IMR-90 (cell line): ENCODE measurements around the gene ACOXL. TPM values are rescaled to one million over a fixed set of nuclear protein-coding genes. Genes with fewer than 3 reads are reported as not detected.

Source experiments
- ATAC-seq: fragments of 200-7000 bp; cut with Tn5 transposase; 2 replicates; pipeline ENCODE4 v1.9.1; 2020; ENCODE audit warnings: low read depth, mild to moderate bottlenecking, moderate library complexity
- BruUV-seq: library from RNA; stranded (reverse); fragments of 400-500 nt; replicated peaks from 2 replicates; lab custom pipeline; 2021; lab: Mats Ljungman, UMichigan
- CTCF ChIA-PET: fragments of 300-600 bp; formaldehyde crosslinking; extraction: SDS; loops from one replicate; lab custom pipeline; 2021; ENCODE audit warnings: antibody characterized with exemption; lab: Yijun Ruan, JAX
- POLR2A ChIA-PET: fragments of 300-600 bp; sonication (Branson Sonifier 250); formaldehyde crosslinking; loops from one replicate; lab custom pipeline; 2022; ENCODE audit warnings: antibody characterized with exemption; ENCODE audit not compliant: unreplicated experiment; lab: Charles Lee
- DNase-seq: peaks from one replicate; pipeline ENCODE4 v3.0.0; 2013
- H2AFZ ChIP-seq: replicated peaks from 2 replicates; pipeline ENCODE3; 2013; ENCODE audit warnings: low read length, mild to moderate bottlenecking; ENCODE audit not compliant: poor library complexity
- H2AK5ac ChIP-seq: 2 replicates; pipeline ENCODE4 v1.6.1; 2013; ENCODE audit warnings: low read depth, low read length, inconsistent platforms
- H2AK9ac ChIP-seq: replicated peaks from 2 replicates; pipeline ENCODE3; 2013; ENCODE audit warnings: mild to moderate bottlenecking, low read depth, low read length, moderate library complexity; ENCODE audit not compliant: poor library complexity
- H2BK120ac ChIP-seq: 2 replicates; pipeline ENCODE4 v1.6.1; 2013; ENCODE audit warnings: low read depth, low read length, inconsistent platforms
- H2BK15ac ChIP-seq: 3 replicates; pipeline ENCODE4 v1.6.1; 2013; ENCODE audit warnings: low read depth, low read length, inconsistent platforms
- H2BK20ac ChIP-seq: 2 replicates; pipeline ENCODE4 v1.6.1; 2013; ENCODE audit warnings: low read depth, mild to moderate bottlenecking, inconsistent platforms, low read length, moderate library complexity
- H2BK5ac ChIP-seq: 2 replicates; pipeline ENCODE4 v1.6.1; 2013; ENCODE audit warnings: mild to moderate bottlenecking, low read depth, low read length, inconsistent platforms; ENCODE audit not compliant: poor library complexity, severe bottlenecking
- H3K14ac ChIP-seq: replicated peaks from 2 replicates; pipeline ENCODE4 v1.6.1; 2013; ENCODE audit warnings: low read depth, low read length, inconsistent platforms
- H3K18ac ChIP-seq: 2 replicates; pipeline ENCODE4 v1.6.1; 2013; ENCODE audit warnings: low read depth, low read length, control low read depth
- H3K23ac ChIP-seq: 2 replicates; pipeline ENCODE4 v1.6.1; 2013; ENCODE audit warnings: low read depth, low read length, inconsistent platforms
- H3K27ac ChIP-seq: 2 replicates; pipeline ENCODE4 v1.5.1; 2013; ENCODE audit warnings: mild to moderate bottlenecking, control low read depth, low read length; ENCODE audit not compliant: insufficient read depth
- H3K27me3 ChIP-seq: 2 replicates; pipeline ENCODE4 v1.6.1; 2013; ENCODE audit warnings: low read length; ENCODE audit not compliant: control insufficient read depth, insufficient read depth
- H3K36me3 ChIP-seq: 2 replicates; pipeline ENCODE4 v1.6.1; 2013; ENCODE audit warnings: low read length, mixed read lengths; ENCODE audit not compliant: control insufficient read depth, insufficient read depth
- H3K4ac ChIP-seq: 2 replicates; pipeline ENCODE4 v1.6.1; 2013; ENCODE audit warnings: low read depth, low read length, inconsistent platforms
- H3K4me1 ChIP-seq: 2 replicates; pipeline ENCODE4 v1.6.1; 2013; ENCODE audit warnings: low read length, mixed read lengths; ENCODE audit not compliant: control insufficient read depth, insufficient read depth
- H3K4me2 ChIP-seq: 2 replicates; pipeline ENCODE4 v1.6.1; 2013; ENCODE audit warnings: low read depth, mild to moderate bottlenecking, control low read depth, low read length, moderate library complexity
- H3K4me3 ChIP-seq: 2 replicates; pipeline ENCODE4 v1.5.1; 2013; ENCODE audit warnings: low read depth, mild to moderate bottlenecking, control low read depth, low read length, moderate library complexity; ENCODE audit not compliant: insufficient read depth
- H3K56ac ChIP-seq: 2 replicates; pipeline ENCODE4 v1.6.1; 2013; ENCODE audit warnings: low read length, inconsistent platforms; ENCODE audit not compliant: insufficient read depth; ENCODE audit errors: extremely low read depth
- H3K79me1 ChIP-seq, 2 experiments: 2 replicates each; pipeline ENCODE4 v1.6.1; 2013; ENCODE audit warnings: low read length in 2 of 2, inconsistent platforms in 1 of 2, low read depth in 1 of 2
- H3K9ac ChIP-seq: 2 replicates; pipeline ENCODE4 v1.6.1; 2013; ENCODE audit warnings: low read depth, low read length, control low read depth
- H3K9me1 ChIP-seq: 2 replicates; pipeline ENCODE4 v1.6.1; 2013; ENCODE audit warnings: low read length, inconsistent platforms; ENCODE audit not compliant: insufficient read depth
- H3K9me3 ChIP-seq: 2 replicates; pipeline ENCODE4 v1.6.1; 2013; ENCODE audit warnings: low read length; ENCODE audit not compliant: control insufficient read depth, insufficient read depth
- H4K20me1 ChIP-seq: 2 replicates; pipeline ENCODE4 v1.6.1; 2013; ENCODE audit warnings: low read length, inconsistent platforms; ENCODE audit not compliant: insufficient read depth
- H4K5ac ChIP-seq: 2 replicates; pipeline ENCODE4 v1.6.1; 2013; ENCODE audit warnings: mild to moderate bottlenecking, low read depth, low read length, control low read depth
- H4K8ac ChIP-seq, 2 experiments: 2 replicates each; pipeline ENCODE4 v1.6.1; 2013; ENCODE audit warnings: low read depth in 2 of 2, low read length in 2 of 2, control low read depth in 1 of 2, inconsistent platforms in 1 of 2
- H4K91ac ChIP-seq: 2 replicates; pipeline ENCODE4 v1.6.1; 2013; ENCODE audit warnings: low read depth, low read length, inconsistent platforms; ENCODE audit not compliant: insufficient read depth
- BHLHE40 ChIP-seq: fragments of 150-350 bp; IDR thresholded peaks from 2 replicates; pipeline ENCODE4 v1.6.1; 2016; ENCODE audit warnings: mild to moderate bottlenecking, low read depth, low read length
- CEBPB ChIP-seq: IDR thresholded peaks from 2 replicates; pipeline ENCODE4 v1.6.1; 2012; ENCODE audit warnings: low read depth, low read length, improper control_type of control experiment
- CHD1 ChIP-seq: IDR thresholded peaks from 2 replicates; pipeline ENCODE4 v1.6.1; 2012; ENCODE audit warnings: low read depth, low read length, improper control_type of control experiment
- CTCF ChIP-seq: conservative IDR thresholded peaks from 2 replicates; pipeline ENCODE4 v1.5.1; 2012; ENCODE audit warnings: mild to moderate bottlenecking, low read depth, low read length, improper control_type of control experiment
- ELK1 ChIP-seq: fragments of 150-350 bp; IDR thresholded peaks from 2 replicates; pipeline ENCODE4 v1.6.1; 2016; ENCODE audit warnings: low read depth, mild to moderate bottlenecking, low read length, moderate library complexity, borderline replicate concordance
- FOS ChIP-seq: fragments of 150-350 bp; IDR thresholded peaks from 2 replicates; pipeline ENCODE4 v1.6.1; 2016; ENCODE audit warnings: low read depth, low read length
- MAFK ChIP-seq: IDR thresholded peaks from 2 replicates; pipeline ENCODE4 v1.6.1; 2012; ENCODE audit warnings: low read depth, low read length, improper control_type of control experiment
- MXI1 ChIP-seq: IDR thresholded peaks from 2 replicates; pipeline ENCODE4 v1.6.1; 2012; ENCODE audit warnings: low read depth, mild to moderate bottlenecking, low read length, moderate library complexity, borderline replicate concordance
- NFE2L2 ChIP-seq: fragments of 150-350 bp; IDR thresholded peaks from 2 replicates; pipeline ENCODE4 v1.6.1; 2016; ENCODE audit warnings: low read depth, mild to moderate bottlenecking, low read length
- POLR2A ChIP-seq: IDR thresholded peaks from 2 replicates; pipeline ENCODE4 v1.6.1; 2012; ENCODE audit warnings: mild to moderate bottlenecking, low read depth, low read length
- RAD21 ChIP-seq: IDR thresholded peaks from 2 replicates; pipeline ENCODE4 v1.6.1; 2012; ENCODE audit warnings: low read length, improper control_type of control experiment
- RCOR1 ChIP-seq: IDR thresholded peaks from 2 replicates; pipeline ENCODE4 v1.6.1; 2012; ENCODE audit warnings: mild to moderate bottlenecking, low read length, improper control_type of control experiment; ENCODE audit not compliant: insufficient replicate concordance
- RFX5 ChIP-seq: IDR thresholded peaks from 2 replicates; pipeline ENCODE4 v1.8.0; 2012; ENCODE audit warnings: low read depth, mild to moderate bottlenecking, low read length, moderate library complexity
- SMC3 ChIP-seq: fragments of 150-350 bp; IDR thresholded peaks from 2 replicates; pipeline ENCODE4 v1.6.1; 2016; ENCODE audit warnings: low read depth, mild to moderate bottlenecking, antibody characterized with exemption, low read length, moderate library complexity
- USF2 ChIP-seq: fragments of 150-350 bp; IDR thresholded peaks from 2 replicates; pipeline ENCODE4 v1.6.1; 2017; ENCODE audit warnings: mild to moderate bottlenecking, antibody characterized with exemption, low read length, low read depth
- WGBS, 2 experiments: methylation state at CpG; one replicate each; pipeline versions ENCODE4 v1.1.5 to v1.1.7; 2013; ENCODE audit warnings: missing lambda C conversion rate in 2 of 2; ENCODE audit not compliant: insufficient read length in 1 of 2; ENCODE audit errors: extremely low coverage in 2 of 2; 5-methylcytosine and 5-hydroxymethylcytosine counted together
- dilution Hi-C: fragments of 300-500 bp; cut with HindIII; formaldehyde crosslinking; loops from one replicate; pipeline ENCODE4 v1.14.3; 2018; ENCODE audit warnings: low sequenced_read_pairs; ENCODE audit not compliant: unreplicated experiment
- in situ Hi-C: fragments of 300-500 bp; cut with MboI; formaldehyde crosslinking; loops from 3 replicates; pipeline ENCODE4 v1.14.3; 2019; ENCODE audit warnings: low sequenced_read_pairs, inconsistent platforms, mixed read lengths
- intact Hi-C: fragments of 100-400 bp; cut with micrococcal nuclease; formaldehyde crosslinking; loops from 2 replicates; pipeline ENCODE4 v1.10.0; 2022
- polyA plus RNA-seq, 3 experiments: library from polyadenylated mRNA; depleted of rRNA; stranded (reverse); fragments of >200 nt; gene quantifications; 2 replicates each; pipeline ENCODE4 v1.2.3, GENCODE V29; 2012; ENCODE audit warnings: low replicate concordance in 1 of 3
- total RNA-seq: library from RNA; depleted of rRNA; stranded (reverse); fragments of >200 nt; gene quantifications from 2 replicates; pipeline ENCODE4 v1.2.3, GENCODE V29; 2012

ACOXL gene
- total and polyA plus RNA-seq, 2 of the 4 experiments (the other 2 are of a cell fraction): not detected

- no peak overlapping the region for H2AK9ac ChIP-seq
- no peak overlapping the region for H2AFZ ChIP-seq
- H4K91ac ChIP-seq: no peak overlapping the region
- H3K4ac ChIP-seq: no peak overlapping the region
- no peaks in the 10 kb centered on the region for H3K9me1 ChIP-seq
- BruUV-seq: no TSS peak
- H2BK5ac ChIP-seq: no peak overlapping the region
- H4K5ac ChIP-seq: no peak overlapping the region
- intact Hi-C loops (no loop called here), in situ Hi-C loops (no loop called here), dilution Hi-C loops (no loop called here)
- H3K23ac ChIP-seq: no peak overlapping the region
- no peak overlapping the region for H3K4me2 ChIP-seq
- H2BK120ac ChIP-seq: no peak overlapping the region
- TF ChIP-seq RAD21: no peak
- no peak for TF ChIP-seq BHLHE40
- TF ChIP-seq CTCF: no peak
- no peak for TF ChIP-seq RFX5
- no peak for TF ChIP-seq MAFK
- no peak for TF ChIP-seq CEBPB
- TF ChIP-seq MXI1: no peak
- TF ChIP-seq RCOR1: no peak
- TF ChIP-seq POLR2A: no peak
- no peak for TF ChIP-seq USF2
- no peak for TF ChIP-seq NFE2L2
- TF ChIP-seq SMC3: no peak
- TF ChIP-seq FOS: no peak
- TF ChIP-seq CHD1: no peak
- no peak for TF ChIP-seq ELK1
- peaks cover 30% of the 10 kb centered on the region for H3K27me3 ChIP-seq
- H3K4me3 ChIP-seq: no peak overlapping the region
- H3K56ac ChIP-seq: no peak overlapping the region
- H3K9ac ChIP-seq: no peak overlapping the region
- ChIA-PET POLR2A (no interaction called here), CTCF (no interaction called here)
- no peak overlapping the region for H4K8ac ChIP-seq
- H2BK20ac ChIP-seq: no peak overlapping the region
- H3K27ac ChIP-seq: no peak overlapping the region
- no peaks in the 10 kb centered on the region for H3K36me3 ChIP-seq
- no peaks in the 10 kb centered on the region for H4K20me1 ChIP-seq
- ATAC-seq (no peak), DNase-seq (no peak)
- no peak overlapping the region for H2AK5ac ChIP-seq
- no peaks in the 10 kb centered on the region for H3K4me1 ChIP-seq
- no peak overlapping the region for H2BK15ac ChIP-seq
- WGBS, 2 experiments: no CpG with 5 or more reads among the region's 3 CpGs
- no peaks in the 10 kb centered on the region for H3K9me3 ChIP-seq
- H3K18ac ChIP-seq: no peak overlapping the region
- no peak overlapping the region for H3K14ac ChIP-seq
- no peaks in the 10 kb centered on the region for H3K79me1 ChIP-seq
Observed at GRCh38 chr2:110716959-110717645, 15.3 kb upstream of the ACOXL start.
